HG03571 (cell line): Measurements from ENCODE around the gene STAM.
"Not testable (repeated sequence)": the region's sequence is repeated elsewhere in the genome, so short reads cannot be mapped to it uniquely, and the experiment has no call there.

ENCODE experiments used
- ATAC-seq: cut with Tn5 transposase; IDR thresholded peaks from one replicate; pipeline ENCODE4 v1.9.1; 2021; ENCODE audit not compliant: unreplicated experiment

The STAM gene

DNA sequence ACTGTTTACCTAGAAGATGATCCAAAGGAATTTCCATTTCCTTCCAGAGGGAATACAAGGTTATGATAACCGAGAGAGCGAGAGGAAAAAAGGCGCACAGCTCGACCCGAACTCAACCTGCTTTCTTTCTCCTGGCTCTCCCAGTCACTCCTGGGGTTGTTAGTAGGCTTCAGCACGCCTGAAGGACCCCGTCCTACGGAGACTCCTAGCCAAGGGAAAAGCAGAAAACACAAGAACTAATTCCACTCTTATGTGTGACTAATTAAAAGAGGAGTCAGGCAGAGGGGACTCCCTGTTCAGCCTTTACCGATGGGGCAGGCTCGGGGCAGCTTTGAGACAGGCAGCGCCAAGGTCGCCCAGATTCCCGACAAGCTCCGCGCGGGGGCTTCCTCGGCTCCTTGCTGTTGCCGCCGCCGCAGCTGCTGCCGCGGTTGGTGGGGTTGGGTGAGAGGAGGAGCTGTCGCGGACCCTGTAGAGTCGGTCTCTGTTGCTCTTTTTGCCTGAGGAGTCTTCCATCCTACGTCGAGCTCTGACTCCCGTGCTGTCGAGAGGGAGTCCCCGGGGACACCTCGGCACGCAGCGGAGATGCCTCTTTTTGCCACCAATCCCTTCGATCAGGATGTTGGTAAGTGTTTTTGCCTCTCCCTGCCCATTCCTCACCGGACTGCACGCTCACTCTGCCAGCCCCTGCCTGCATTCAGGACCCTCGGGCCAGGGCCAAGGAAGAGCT is at the start of gene STAM:
Gene STAM, plus strand, starts transcription at position 397 of the 730 bp plus-strand sequence. Its CDS starts 189 bp downstream, at position 586.
- peak; percentile 85 for ATAC-seq

DNA sequence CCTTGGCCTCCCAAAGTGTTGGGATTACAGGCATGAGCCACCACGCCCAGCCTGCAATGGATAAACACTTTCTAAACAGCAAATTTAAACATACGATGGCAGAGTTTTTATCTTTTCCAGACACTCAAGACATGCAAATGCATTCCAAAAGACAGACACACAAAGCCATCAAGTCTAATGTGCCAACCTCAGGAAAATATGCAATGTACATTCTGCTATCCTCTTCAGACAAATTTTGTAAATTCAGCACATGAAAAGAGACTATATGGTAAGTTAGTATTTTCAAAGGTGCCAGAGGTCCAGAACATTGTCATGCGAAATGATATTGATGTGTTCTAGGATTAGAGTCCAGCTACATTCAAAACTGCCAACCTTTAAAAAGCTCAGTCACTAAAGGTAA is 46.6 kb upstream of the STAM start:
- no peak for ATAC-seq

GRCh38 chr10:17599089-17599488 is 44.9 kb upstream of the STAM start:
- ATAC-seq = no peak

- no peak for ATAC-seq
Observed at GRCh38 chr10:17605936-17606335, 38.0 kb upstream of the STAM start.

DNA sequence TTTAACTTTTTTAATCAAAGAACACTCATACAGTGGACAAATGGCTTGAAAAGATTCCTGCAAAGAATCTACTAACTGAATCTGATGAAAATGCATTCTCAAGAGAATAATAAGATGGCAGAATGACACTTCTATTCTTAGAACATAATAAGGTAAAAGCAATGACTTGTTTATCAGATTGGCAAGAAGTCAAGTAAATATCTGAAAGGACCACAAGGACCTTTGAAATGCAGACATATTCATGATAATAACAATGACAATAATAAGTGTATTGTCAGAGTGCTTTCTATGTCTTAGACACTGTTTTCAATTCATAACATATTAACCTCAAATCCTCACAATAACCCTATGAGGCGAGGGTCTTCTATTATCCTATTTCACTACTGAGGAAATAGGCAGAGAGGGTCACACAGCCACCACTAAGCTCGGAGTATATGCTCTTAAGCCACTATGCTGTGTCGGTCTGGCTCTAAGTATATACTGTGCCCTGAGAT is 37.4 kb upstream of the STAM start:
- ATAC-seq = no peak

GRCh38 chr10:17607060-17607459 is 36.9 kb upstream of the STAM start:
- no peak for ATAC-seq

DNA sequence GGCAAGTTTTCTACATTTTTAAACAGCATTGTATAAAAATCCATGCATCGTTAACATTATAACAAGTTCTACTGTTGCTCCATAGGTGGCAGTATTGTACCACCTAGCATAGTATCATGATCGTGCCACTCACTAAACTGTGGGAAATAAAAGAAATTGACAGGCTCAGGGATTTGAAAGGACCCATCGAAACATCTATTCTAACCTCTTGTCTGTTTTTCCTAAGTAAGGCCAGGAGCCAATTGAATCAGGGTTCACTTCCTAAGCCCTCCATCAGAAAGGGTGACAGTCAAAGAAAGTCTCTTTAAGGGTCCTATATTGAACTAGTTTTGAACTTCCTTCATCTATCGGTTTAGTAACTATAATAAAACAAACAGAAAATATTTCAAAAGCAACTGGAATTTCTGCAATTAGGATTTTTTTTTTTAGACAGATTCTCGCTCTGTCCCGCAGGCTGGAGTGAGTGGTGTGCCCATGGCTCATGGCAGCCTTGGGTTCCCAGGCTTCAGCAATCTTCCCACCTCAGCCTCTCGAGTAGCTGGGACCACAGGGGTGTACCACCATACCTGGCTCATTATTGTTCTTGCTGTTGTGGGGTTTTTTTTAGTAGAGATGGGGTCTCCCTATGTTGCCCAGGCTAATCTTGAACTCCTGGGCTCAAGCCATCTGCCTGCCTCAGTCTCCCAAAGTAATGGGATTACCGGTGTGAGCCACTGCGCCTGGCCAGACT is 36.2 kb upstream of the STAM start:
- no peak for ATAC-seq

- no peak for ATAC-seq
Observed at GRCh38 chr10:17609523-17610079, 34.4 kb upstream of the STAM start.

DNA sequence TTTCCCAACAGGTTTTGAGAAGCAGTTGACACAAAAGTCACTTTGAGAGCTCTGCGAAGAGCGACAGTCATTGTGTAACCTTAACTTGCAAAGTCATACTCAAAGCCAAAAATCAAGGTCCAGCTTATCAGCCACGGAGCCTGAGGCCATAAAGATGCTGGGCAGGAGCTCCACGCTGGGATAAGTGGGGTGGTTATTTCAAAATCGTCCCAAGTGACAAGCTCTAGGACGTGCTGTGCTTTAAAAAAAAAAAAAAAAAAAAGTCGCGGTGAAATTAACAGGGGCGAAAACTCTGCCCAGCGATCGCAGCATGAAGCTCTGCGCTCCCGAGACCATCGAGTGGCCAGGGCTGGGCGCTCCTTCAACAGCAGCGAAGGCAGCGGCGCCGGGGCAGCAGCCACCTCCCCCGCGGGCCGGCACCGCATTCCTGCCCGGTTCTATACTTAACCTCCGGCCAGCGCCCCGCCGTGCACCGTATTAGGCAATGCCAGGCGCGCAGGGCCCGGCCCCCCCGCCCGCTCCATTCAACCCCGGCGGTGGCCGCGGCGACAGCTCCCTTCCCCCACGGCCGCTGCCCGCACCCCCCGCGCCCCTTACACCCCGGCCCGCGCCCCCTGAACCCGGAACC is 27.4 kb upstream of the STAM start:
- peak; percentile 46 for ATAC-seq

DNA sequence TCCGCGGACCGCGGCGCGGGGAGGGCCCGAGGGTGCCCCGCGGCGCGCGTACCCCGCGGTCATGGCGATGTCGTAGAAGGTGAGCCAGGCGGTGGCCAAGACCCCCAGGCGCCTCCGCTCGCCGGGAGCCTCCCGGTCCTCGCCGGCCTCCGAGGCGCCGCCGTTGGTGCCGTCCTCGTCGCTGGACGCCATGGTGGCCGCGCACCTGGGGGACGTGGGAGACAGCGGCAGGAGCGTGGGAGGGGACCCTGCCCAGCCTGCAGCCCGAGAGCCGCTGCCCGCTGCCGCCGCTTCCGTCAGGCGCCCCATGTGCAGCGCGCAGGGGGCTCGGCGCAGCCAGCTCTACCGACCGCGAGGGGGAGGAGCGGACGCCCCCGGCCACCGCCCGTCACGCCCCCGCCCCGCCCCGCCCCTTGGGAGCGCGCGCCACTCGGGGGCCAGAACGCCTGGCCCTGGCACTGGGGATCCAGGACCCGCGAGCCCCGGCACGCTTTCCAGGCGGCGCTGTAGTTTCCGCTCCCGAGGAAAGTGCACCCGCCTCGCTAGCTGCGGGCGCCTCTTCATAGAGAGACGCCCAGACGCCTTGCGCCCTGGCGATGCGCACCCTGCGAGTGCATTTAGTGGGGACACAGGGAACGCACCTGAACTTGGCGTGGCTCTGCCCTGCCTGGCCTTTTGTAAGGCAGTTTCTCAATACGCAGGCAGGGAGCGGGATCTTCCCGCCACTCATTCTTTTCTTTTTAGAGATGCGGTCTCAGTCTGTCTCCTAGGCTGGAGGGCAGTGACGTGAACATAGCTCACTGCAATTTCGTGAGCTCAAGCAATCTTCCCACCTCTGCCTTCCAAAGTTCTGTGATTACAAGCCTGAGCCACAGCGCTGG is 26.7 kb upstream of the STAM start, which contains the start of gene HACD1:
Gene HACD1, minus strand, starts transcription at position 344 of the 881 bp plus-strand sequence. Its CDS starts 35 bp downstream, at position 309.
- peak; percentile 65 for ATAC-seq

GRCh38 chr10:17622061-17622460 is 21.9 kb upstream of the STAM start:
- no peak for ATAC-seq

DNA sequence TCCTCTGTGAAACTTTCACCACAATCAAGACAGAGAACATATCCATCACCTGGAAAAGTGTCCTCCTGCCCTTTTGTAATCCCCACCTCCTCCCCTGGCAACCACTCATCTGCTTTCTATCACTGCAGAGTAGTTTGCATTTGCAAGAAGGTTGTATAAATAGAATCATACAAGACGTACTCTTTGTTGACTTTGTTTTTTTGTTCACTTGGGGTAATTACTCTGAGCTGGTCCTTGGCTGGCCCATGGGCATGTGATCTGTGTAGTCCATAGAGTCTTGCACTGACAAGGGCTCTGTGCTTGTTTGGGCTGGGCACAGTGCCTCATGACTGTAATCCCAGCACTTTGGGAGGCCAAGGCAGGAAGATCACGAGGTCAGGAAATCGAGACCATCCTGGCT is 19.0 kb upstream of the STAM start:
- no peak for ATAC-seq

GRCh38 chr10:17626656-17627055 is 17.3 kb upstream of the STAM start:
- ATAC-seq = no peak

DNA sequence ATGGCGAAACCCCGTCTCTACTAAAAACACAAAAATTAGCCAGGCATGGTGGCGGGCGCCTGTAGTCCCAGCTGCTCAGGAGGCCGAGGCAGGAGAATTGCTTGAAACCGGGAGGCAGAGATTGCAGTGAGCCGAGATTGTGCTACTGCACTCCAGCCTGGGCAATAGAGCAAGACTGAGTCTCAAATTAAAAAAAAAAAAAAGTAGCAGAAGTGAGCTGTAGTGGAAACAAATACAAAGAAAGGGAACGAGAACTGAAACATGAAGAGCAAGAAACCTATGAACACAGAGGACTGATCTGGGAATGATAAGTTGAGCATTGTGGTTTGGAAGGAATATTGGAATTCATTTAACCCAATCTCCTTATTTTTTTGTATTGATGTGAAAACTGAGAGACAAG is 11.4 kb upstream of the STAM start:
- not testable (repeated sequence) for ATAC-seq

DNA sequence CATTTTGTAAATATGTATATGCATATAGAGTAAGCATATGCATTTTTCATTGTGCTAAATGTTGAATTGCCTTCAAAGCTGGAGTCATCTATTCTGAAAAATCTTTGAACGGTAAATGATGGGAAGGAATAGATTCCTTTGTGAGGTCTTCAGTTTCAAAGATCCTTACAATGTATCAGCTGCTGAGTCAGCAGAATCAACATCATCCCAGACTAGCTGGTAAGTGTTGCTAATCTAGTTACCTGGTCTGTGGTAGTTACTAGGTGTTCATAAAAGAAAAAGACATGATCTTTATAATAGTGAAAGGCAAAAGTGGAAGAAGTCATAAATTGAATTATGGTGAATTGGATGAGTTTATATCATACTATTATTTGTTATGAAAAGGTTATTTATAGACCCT is 10.6 kb upstream of the STAM start:
- ATAC-seq = no peak

DNA sequence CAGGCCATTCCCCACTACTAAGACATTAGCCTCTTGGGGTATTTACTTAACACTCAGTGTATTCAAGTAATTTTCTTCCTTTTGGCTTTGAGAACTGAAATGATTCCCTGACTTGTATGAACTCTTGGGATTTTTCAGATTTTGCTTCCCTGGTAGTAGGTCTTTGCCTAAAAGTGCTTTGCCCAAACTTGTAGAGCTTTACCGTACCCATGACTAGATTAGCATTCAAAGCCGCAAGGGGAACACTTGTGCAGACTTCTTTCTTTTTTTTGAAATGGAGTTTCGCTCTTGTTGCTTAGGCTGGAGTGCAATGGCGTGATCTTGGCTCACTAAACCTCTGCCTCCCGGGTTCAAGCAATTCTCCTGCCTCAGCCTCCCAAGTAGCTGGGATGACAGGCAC is 6.1 kb upstream of the STAM start:
- no peak for ATAC-seq

DNA sequence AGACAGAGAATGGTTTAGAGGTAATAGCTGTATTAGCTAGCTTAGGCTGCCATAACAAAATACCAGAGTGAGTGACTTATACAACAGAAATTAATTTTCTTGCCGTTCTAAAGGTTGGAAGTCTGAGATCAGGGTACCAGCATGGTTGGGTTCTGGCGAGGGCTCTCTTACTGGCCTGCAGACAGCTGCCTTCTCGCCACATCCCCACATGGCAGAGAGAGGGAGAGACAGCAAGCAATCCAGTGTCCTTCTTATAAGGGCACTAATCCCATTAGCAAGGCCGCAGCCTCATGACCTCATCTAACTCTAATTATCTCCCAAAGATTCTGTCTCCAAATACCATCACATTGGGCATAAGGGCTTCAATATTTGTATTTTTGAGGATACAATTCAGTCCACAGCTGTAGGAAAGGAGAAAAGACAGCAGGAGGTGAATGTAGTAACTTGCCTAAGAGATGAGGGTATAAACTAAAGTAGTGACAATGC is 3.6 kb upstream of the STAM start:
- ATAC-seq = no peak

DNA sequence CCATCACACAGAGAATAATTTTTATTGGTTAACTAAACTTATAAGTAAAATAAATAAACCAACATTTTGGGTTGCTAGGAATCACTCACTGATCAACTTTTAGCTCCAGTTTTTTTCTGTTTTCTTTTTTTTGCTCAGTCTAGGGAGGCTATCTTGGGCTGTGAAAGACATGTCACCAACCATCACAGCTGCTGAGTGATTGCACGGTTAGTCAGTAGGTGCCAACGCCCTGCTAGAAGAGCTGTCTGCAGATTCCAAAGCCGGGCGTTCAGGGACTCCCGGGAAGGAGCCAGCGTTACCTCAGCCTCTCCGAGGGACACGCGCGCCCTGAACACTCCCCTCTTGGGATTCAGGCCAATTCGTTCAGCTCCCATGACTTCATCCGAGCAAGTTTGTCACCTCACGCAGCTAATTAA is 604 bp upstream of the STAM start:
- ATAC-seq = peak; percentile 25

DNA sequence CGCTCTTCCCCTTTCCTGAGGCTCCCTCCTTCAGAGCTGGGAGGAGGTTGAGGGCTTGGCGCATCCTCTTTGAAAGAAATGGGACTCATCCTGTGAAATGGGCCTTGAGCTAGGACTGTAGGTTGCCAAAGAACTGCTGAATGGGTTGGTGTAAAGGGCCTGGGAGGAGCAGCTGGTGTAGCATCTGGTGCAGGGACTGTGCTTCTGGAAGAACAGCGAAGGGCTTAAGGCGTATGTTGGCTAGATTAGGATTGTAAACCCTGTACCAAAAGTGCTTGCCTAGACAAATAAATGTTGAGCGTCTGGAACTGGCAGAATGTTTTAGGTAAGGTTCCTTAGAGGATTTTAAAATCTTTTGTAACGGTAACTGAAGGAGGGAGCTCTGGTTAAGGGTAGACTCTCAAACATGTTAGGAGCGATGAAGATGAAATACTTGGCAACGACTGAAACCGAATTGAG is 563 bp downstream of the STAM start:
- peak; percentile 19 for ATAC-seq
